ENCODE results near the gene GLIPR2.

Gene GLIPR2

DNA sequence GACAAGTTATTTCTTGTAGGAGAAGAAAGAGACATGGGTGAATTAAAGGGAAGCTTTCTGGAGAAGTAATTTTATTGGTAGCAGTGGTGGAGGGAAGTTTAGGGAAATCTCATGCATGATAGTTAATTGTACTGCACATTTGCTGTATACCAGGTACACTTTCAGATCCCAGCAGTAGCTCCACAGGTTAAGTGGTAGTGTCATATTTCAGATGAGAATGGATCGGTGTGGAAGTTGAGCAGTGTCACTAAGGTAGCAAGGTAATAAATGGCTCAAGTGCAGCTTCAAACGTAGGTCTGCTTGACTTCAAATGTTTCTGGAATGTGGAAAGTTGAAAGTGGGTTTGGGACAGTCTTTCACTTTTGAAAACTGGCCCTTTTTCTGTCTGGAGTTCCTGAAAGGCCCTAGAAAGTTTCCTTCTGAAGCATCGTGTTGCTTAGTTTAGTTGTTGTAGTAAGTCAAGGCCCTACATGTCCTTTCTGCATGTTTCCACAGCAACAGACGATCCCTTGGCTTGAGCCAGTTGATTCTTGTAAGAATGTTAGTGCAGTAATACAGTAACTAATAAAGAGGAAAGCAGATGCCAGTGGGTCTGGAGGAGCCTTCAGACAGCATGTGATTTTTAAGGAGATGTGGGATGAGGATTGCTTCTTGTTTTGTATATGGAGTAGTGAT, 57.9 kb downstream of the GLIPR2 start:
- DNase-seq (ENCODE audit: low spot score), result no peak

DNA sequence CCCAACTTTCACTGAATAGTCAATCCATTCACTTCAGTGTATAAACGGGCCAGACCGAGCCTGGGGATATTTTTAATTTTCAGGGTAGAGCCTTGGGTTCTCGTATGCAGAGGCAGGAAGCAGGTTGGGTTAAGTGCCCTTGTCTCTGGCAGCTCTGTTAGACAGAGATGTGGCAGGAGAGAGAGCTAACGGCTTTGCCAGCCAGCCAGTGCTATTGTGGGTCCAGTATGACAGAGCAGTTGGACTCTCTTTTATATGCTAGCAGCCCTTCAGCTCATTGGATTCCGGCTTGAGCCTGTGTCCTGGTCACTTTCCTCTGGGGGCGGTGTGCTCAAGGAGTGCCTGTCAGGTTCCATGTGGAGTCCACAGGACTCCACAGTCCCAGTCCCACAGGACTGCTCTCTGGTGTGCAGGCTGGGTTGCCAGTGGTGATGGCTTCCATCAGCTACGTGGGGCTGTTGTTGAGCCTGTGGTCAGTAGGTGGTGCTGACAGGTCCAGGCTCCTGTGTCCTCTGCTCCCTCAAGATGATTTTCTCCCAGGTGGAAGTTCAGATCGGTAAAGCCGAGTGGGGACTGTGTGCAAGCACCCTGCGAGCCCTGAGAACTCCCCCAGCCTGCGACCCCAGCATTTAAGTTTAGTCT, 68.5 kb downstream of the GLIPR2 start:
- no peak for DNase-seq (ENCODE audit: low spot score)

DNA sequence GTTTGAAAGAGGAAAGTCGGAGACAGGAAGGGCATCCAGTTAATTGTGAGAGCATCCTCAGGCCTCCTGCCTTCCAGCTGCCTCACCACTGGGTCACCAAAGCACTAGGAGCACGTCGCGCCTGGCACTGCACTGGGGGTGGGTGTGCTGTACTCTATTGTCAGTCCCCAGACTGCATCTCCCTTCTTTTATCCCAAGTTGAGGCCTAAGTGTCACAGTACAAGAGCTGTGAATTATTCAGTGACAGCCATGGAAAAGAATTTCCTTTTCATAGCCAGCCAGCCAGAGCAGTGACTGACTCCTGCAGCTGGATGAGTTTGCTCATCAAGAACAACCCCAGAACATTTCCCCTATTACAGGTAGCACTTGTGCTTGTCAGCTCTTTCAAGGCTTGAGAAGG, 70.5 kb downstream of the GLIPR2 start:
- DNase-seq (ENCODE audit: low spot score), result no peak

DNA sequence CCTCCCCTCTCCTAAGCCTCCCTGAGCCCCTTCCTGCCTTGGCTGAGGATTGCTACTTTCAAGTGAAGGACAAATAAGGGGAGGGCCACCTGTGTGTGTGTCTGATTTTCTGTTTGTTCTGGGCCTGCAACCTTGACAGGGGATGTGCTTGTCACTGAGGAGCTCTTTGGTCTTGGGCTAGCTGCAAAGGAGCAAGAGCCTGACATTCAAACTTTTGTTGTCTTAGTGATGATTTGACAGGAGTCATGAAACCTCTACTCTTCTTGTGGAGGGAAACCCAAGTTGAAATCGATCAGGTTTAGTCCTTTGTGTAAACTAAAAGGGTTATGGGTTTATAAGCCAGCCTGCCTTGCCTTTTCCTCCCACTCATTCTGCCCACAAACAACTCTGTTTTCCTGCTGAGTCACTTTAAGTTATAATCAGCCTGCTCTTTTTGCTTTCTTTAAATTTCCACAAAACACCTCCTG, 71.0 kb downstream of the GLIPR2 start:
- peak; percentile 44 for DNase-seq (ENCODE audit: low spot score)

DNA sequence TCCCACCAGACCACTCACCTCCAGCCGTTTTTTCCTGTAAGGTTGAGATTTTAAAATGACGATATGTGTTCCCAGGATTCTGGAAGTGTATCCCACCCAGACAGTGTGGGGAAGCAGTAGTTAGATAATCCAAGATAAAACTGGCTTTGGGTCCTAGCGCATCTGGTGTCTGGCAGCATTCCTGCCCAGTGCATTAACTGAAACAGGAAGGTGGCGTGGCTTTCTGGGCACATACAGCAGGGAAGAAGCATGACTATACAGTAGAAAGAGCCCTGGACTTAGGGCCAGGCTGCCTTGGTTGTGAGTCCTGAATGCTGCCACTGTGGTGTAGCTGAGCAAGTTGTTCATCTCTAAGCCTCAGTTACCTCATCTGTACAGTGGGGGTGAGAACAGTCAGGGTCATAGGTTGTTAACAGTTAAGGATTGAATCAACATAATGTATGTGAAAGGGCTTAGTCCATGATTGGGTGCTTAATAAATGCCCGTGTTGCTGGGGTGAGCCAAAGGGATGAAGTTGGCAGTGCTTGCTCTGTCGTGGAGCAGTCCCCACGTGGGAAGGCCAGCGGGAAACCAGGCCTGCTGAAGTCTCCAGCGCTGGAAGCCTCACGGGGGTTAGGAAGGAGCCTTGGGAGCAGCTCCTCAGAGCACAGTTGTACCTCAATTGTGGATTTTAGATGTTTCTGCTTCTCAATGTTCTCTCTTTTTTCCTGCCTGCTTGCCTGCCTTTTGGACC, 72.2 kb downstream of the GLIPR2 start:
- no peak for DNase-seq (ENCODE audit: low spot score)

DNA sequence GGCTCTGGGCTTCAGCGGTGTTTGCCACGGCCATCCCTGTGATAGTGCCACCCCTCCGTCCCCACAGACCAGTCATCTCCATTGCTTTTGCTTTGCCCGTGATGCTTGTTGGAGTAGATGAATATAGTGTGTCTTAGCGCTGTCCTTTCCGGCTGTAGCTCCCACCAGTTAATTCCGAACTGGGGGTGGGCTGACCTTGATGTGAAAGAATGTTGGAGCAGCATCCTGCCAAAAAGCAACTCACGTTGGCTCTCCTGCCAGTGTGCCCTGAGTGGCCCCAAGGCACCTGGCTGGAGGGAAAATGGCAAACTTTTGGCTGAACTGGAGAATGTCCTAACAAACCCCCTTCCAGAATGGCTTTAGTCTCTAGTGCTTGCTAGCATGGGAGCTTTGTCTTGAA, 74.2 kb downstream of the GLIPR2 start:
- DNase-seq (ENCODE audit: low spot score), result no peak

DNA sequence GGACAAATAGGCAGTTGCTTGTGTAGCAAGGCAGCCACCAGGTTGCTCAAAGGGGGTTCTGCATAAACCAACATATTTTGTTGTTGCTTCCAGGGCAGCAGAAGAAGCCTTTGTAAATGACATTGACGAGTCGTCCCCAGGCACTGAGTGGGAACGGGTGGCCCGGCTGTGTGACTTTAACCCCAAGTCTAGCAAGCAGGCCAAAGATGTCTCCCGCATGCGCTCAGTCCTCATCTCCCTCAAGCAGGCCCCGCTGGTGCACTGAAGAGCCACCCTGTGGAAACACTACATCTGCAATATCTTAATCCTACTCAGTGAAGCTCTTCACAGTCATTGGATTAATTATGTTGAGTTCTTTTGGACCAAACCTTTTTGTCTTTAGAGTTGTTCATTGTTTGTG, 75.0 kb downstream of the GLIPR2 start:
- DNase-seq (ENCODE audit: low spot score), result no peak

DNA sequence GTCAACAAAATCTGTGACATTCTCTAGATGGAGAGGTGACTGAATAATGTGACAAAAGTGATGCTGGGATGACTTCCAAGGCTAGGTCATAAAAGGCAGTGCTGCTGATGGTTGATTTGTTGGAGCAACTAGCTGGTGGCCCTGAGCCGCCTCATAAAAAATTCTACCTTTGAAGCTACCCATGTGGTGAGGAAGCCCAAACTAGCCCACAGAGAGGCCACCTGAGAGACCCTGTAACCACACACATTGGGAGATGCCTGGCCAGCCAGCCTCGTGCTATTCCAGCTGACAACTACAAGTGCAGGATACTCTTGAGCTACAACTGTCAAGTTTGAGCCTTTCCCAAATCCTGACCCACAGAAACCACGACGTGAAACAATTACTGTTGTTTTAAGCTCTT, 76.9 kb downstream of the GLIPR2 start:
- no peak for DNase-seq (ENCODE audit: low spot score)
